A673 (cell line): ENCODE results near the gene CENPX. TPM values are rescaled to one million over a fixed set of nuclear protein-coding genes. Genes with fewer than 3 reads are reported as not detected.

Experiments
- BruUV-seq: library from RNA; stranded (reverse); fragments of 400-500 nt; replicated peaks from 2 replicates; lab custom pipeline; 2021; lab: Mats Ljungman, UMichigan
- CTCF ChIA-PET: fragments of 300-600 bp; sonication (Branson Sonifier 250); formaldehyde crosslinking; loops from one replicate; lab custom pipeline; 2022; ENCODE audit warnings: antibody characterized with exemption; lab: Charles Lee
- POLR2A ChIA-PET: fragments of 300-600 bp; sonication (Branson Sonifier 250); formaldehyde crosslinking; loops from one replicate; lab custom pipeline; 2022; ENCODE audit warnings: antibody characterized with exemption; ENCODE audit not compliant: low non-redundant PET; lab: Charles Lee
- DNase-seq: peaks from one replicate; pipeline ENCODE4 v3.0.0-alpha.2; 2015; ENCODE audit warnings: low spot score
- H3K27ac ChIP-seq: fragments of 200-600 bp; sonication (generic); 2 replicates; pipeline ENCODE4 v1.5.1; 2016; ENCODE audit warnings: mixed run types, low read depth, mild to moderate bottlenecking, mixed read lengths, antibody characterized with exemption, low read length; ENCODE audit not compliant: poor library complexity, severe bottlenecking
- H3K27me3 ChIP-seq: fragments of 200-600 bp; sonication (generic); replicated peaks from 2 replicates; pipeline ENCODE4 v1.6.1; 2017; ENCODE audit warnings: mixed run types, low read depth, mild to moderate bottlenecking, mixed read lengths, antibody characterized with exemption, low read length; ENCODE audit not compliant: insufficient read depth, poor library complexity
- H3K36me3 ChIP-seq: fragments of 200-600 bp; sonication (generic); 2 replicates; pipeline ENCODE4 v1.6.1; 2016; ENCODE audit warnings: mixed run types, mild to moderate bottlenecking, mixed read lengths, antibody characterized with exemption, low read length; ENCODE audit not compliant: insufficient read depth, poor library complexity, severe bottlenecking
- H3K4me1 ChIP-seq: fragments of 200-600 bp; sonication (generic); 2 replicates; pipeline ENCODE4 v1.6.1; 2017; ENCODE audit warnings: mixed run types, mild to moderate bottlenecking, mixed read lengths, antibody characterized with exemption, low read length; ENCODE audit not compliant: insufficient read depth, poor library complexity, severe bottlenecking
- H3K4me3 ChIP-seq: fragments of 200-600 bp; sonication (generic); 2 replicates; pipeline ENCODE4 v1.5.1; 2016; ENCODE audit warnings: low read depth, mixed run types, mild to moderate bottlenecking, mixed read lengths, low read length; ENCODE audit not compliant: poor library complexity, severe bottlenecking
- H3K9me3 ChIP-seq: fragments of 200-600 bp; sonication (generic); 2 replicates; pipeline ENCODE4 v1.6.1; 2016; ENCODE audit warnings: mixed run types, low read depth, mild to moderate bottlenecking, mixed read lengths, antibody characterized with exemption, low read length; ENCODE audit not compliant: poor library complexity, severe bottlenecking
- EZH2 ChIP-seq: fragments of 200-600 bp; sonication (generic); IDR thresholded peaks from 2 replicates; pipeline ENCODE4 v1.6.1; 2017; ENCODE audit warnings: borderline replicate concordance, low read depth, mild to moderate bottlenecking, mixed read lengths, antibody characterized with exemption, low read length; ENCODE audit not compliant: poor library complexity, severe bottlenecking
- intact Hi-C: fragments of 100-400 bp; cut with micrococcal nuclease; formaldehyde crosslinking; loops from one replicate; pipeline ENCODE4 v1.10.0; 2022; ENCODE audit not compliant: unreplicated experiment
- total RNA-seq: library from RNA; stranded (reverse); gene quantifications from 2 replicates; pipeline ENCODE4 v1.2.3, GENCODE V29; 2021
- TF ChIP-seq, protein P1 (sequence below): fragments of 300-800, 200-600 bp; sonication (generic); conservative IDR thresholded peaks from 2 replicates; pipeline ENCODE4 v1.5.1; 2017; ENCODE audit warnings: low read depth, mild to moderate bottlenecking, antibody characterized with exemption, low read length, moderate library complexity, mixed read lengths

Gene CENPX
- total RNA-seq, 1 experiment from 2014 or later = 165 TPM

DNA sequence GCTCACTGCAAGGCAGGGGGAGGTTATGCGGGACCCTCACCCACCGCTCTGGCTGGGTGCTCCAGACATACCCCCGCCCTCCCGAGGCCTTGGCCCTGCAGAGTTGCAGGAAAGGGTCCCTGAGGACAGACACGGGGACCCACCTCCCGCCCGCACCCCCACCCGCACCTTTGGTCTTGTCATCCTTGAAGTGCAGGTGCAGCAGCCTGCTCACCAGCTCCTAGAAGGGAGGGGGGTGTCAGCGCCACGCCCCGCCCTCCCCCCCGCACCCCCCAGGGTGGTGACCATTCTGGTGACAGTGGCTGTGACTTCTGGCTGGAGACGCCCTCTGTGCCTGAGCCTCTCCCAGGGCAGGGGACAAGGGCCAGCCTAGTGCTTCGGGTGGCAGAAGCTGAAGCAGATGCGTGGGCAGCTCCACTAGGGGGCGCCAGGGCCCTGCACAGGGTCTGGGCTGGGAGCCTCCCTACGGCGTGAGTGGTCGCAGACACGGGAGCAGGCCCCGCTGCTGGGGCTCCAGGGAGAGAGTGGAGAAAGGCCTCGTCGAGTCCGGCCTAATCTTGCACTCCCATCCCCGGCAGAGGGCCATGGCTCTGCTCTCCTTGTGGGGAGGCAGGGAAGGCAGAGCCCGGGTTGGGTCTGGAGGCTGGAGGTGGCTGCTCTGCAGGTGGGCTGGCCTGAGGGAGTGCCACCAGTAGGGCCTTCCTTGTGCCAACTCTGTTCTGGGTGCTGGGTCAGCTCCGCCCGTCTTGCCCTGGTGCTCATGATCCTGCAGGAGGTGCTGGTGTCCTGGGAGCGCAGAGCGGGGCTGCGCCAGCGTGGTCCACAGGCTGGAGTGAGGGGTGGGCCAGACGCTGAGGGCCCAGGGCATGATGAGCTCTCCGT lies 2.7 kb downstream of the CENPX start:
- ChIA-PET POLR2A (no interaction called here), CTCF (interaction anchor here (0.5 to 4.1 kb wide), 6 partner anchors 11 to 1151 kb away, joined by 3 to 23 read pairs (median 4); no protein-coding TSS in a partner anchor)
- H3K27me3 ChIP-seq = no peaks in the 10 kb centered on the region
- H3K4me1 ChIP-seq = peaks cover 24% of the 10 kb centered on the region
- peaks cover 8% of the 10 kb centered on the region for H3K36me3 ChIP-seq
- no peak overlapping the region for H3K4me3 ChIP-seq
- no peak for TF ChIP-seq EZH2
- TF ChIP-seq, protein P1, sequence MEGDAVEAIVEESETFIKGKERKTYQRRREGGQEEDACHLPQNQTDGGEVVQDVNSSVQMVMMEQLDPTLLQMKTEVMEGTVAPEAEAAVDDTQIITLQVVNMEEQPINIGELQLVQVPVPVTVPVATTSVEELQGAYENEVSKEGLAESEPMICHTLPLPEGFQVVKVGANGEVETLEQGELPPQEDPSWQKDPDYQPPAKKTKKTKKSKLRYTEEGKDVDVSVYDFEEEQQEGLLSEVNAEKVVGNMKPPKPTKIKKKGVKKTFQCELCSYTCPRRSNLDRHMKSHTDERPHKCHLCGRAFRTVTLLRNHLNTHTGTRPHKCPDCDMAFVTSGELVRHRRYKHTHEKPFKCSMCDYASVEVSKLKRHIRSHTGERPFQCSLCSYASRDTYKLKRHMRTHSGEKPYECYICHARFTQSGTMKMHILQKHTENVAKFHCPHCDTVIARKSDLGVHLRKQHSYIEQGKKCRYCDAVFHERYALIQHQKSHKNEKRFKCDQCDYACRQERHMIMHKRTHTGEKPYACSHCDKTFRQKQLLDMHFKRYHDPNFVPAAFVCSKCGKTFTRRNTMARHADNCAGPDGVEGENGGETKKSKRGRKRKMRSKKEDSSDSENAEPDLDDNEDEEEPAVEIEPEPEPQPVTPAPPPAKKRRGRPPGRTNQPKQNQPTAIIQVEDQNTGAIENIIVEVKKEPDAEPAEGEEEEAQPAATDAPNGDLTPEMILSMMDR = peak; percentile 90
- H3K27ac ChIP-seq = no peak overlapping the region
- intact Hi-C loops = loop anchor here (5.0 kb wide), 1 partner anchor 63 kb away; no protein-coding TSS in a partner anchor
- BruUV-seq = no TSS peak
- no peaks in the 10 kb centered on the region for H3K9me3 ChIP-seq
- DNase-seq = peak; percentile 72

DNA sequence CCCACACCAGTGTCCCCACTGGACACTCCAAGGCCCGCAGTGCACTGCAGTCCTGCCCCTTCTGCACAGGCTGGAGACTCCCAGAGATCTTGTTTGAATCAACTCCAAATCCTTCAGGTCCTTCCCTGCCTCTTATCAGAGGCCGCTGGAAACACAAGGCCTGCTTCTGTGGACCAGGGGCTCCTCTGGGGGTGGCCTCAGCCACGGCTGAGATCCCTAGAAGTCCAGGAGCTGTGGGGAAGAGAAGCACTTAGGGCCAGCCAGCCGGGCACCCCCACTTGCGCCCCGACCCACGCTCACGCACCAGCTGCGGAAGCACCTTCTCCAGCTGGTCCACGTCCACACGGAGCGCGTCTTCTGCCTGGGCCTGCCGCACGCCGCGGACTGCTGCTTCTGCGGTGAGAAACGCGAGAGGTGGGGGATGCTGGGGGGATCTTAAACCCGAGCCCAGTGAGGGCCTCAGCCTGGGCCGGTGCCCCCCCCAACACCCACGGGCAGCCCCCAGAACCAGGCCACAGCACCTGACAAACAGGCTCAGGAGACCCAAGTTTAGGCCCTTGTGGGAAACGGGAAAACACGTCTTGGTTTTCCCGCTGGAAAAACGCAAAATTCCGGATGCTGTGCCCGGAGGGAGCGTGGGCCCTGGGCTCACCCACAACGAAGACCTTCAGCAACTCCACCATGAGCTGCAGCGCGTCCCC lies 3.5 kb downstream of the CENPX start:
- CTCF ChIA-PET = interaction anchor here (0.5 to 4.1 kb wide), 4 partner anchors 12 to 60 kb away, joined by 3 to 23 read pairs (median 6); no protein-coding TSS in a partner anchor
- H3K9me3 ChIP-seq = no peaks in the 10 kb centered on the region
- no peak for DNase-seq
- no peak overlapping the region for H3K4me3 ChIP-seq
- intact Hi-C loops = no loop called here
- peaks cover 26% of the 10 kb centered on the region for H3K4me1 ChIP-seq
- H3K27ac ChIP-seq = no peak overlapping the region
- POLR2A ChIA-PET = no interaction called here
- H3K36me3 ChIP-seq = peaks cover 8% of the 10 kb centered on the region
- TF ChIP-seq, protein P1 = no peak
- TF ChIP-seq EZH2 = no peak
- H3K27me3 ChIP-seq = no peaks in the 10 kb centered on the region
- no TSS peak for BruUV-seq

DNA sequence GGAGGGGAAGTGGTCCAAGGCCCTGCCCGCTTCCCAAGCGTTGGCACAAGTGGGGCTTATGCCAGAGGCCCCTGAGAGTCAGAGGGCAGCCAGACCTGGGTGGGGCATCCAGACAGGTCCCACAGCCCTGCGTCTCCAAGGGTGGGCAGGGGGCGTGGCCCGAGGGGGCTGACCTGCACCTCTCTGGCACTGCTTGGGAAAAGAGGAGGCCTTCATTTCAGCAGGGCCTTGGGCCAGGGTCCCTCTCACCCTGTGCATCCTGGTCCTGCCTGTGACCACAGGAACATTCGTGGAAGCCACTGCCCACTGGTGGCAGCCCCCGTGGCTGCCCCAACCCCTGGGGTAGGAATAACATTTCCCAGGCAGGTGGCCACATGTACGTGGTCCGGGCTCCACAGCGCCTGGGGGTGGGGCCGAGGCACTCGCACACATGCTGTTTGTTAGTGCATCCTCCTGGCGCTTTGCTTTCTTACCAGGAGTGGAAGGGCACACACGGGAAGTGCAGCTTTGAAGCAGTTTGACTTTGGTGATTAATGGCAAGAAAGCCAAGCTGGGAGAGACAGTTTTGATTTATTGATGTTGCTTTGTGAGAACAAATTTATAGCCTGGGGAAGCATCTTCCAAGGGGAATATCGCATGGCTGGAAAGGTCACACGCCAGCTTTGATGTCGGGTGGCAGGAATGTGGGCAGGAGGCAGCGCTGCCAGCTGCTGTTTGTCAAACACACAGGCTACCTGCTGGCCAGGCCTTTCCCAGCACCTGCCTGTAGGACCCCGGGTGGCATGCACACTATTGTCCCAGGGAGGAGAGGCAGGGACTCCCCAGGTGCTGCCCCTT lies 4.3 kb downstream of the CENPX start:
- no peak for TF ChIP-seq EZH2
- TF ChIP-seq, protein P1 = no peak
- no peak for DNase-seq
- ChIA-PET CTCF (no interaction called here), POLR2A (no interaction called here)
- BruUV-seq = TSS peak; percentile 73
- Histone ChIP-seq H3K27me3 (no peaks in the 10 kb centered on the region), H3K4me1 (peaks cover 23% of the 10 kb centered on the region), H3K9me3 (no peaks in the 10 kb centered on the region), H3K27ac (no peak overlapping the region), H3K36me3 (peaks cover 8% of the 10 kb centered on the region), H3K4me3 (no peak overlapping the region)
- intact Hi-C loops = no loop called here
